ENCODE measurements around the gene FAM53B.

DNA sequence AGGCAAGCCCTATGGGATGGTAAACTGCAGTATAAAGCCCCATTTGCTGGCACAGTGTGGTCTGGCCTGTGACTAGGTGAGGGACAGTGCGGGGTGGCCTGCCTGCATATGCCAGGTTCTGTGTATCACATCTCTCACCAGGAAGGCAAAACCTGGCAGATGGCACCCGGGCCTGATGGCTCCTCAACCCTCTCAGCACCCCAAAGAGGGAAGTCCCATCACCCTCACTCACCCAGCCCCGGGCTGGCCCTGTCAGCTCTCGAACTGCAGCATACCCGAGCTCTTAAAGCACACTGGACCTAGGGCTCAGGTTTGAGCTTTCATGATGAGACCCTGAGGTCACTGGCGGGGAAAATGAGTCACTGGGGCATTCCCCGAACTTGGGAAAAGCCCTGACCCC, 152.1 kb downstream of the FAM53B start:
- TF ChIP-seq, protein P1, sequence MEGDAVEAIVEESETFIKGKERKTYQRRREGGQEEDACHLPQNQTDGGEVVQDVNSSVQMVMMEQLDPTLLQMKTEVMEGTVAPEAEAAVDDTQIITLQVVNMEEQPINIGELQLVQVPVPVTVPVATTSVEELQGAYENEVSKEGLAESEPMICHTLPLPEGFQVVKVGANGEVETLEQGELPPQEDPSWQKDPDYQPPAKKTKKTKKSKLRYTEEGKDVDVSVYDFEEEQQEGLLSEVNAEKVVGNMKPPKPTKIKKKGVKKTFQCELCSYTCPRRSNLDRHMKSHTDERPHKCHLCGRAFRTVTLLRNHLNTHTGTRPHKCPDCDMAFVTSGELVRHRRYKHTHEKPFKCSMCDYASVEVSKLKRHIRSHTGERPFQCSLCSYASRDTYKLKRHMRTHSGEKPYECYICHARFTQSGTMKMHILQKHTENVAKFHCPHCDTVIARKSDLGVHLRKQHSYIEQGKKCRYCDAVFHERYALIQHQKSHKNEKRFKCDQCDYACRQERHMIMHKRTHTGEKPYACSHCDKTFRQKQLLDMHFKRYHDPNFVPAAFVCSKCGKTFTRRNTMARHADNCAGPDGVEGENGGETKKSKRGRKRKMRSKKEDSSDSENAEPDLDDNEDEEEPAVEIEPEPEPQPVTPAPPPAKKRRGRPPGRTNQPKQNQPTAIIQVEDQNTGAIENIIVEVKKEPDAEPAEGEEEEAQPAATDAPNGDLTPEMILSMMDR (IDR thresholded peaks at IDR 0.05), result no peak
- TF ChIP-seq EP300 (IDR thresholded peaks at IDR 0.05) (no peak), POLR2A (IDR thresholded peaks at IDR 0.05) (no peak), POLR2AphosphoS5 (IDR thresholded peaks at IDR 0.05) (no peak)
